ENCODE data around the gene PRDM4. TPM values are rescaled to one million over a fixed set of nuclear protein-coding genes. Genes with fewer than 3 reads are reported as not detected.

PRDM4 gene
- total RNA-seq, 2 experiments from 2014 or later = 40.2 to 44.0 TPM

DNA sequence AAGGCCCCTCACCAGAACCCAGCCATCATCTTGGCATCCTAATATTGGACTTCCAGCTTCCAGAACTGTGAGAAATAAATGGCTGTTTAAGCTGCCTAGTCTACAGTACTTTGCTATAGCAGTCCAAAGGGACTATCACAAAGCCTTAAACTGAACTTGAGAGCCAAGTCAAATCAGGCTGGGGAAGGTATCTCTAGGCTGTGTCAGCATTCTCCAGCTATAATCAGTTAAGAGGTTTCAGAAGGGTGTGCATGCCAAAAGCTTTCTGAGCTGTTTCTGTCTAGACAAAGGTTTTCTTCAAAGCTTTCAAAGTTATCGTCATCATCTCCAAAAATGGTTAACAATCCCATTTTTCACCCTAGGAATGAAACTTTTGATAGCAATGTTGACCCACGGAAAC, 21.1 kb upstream of the PRDM4 start:
- no peak overlapping the region for H3K27ac Mint-ChIP-seq
- TF ChIP-seq, protein P1, sequence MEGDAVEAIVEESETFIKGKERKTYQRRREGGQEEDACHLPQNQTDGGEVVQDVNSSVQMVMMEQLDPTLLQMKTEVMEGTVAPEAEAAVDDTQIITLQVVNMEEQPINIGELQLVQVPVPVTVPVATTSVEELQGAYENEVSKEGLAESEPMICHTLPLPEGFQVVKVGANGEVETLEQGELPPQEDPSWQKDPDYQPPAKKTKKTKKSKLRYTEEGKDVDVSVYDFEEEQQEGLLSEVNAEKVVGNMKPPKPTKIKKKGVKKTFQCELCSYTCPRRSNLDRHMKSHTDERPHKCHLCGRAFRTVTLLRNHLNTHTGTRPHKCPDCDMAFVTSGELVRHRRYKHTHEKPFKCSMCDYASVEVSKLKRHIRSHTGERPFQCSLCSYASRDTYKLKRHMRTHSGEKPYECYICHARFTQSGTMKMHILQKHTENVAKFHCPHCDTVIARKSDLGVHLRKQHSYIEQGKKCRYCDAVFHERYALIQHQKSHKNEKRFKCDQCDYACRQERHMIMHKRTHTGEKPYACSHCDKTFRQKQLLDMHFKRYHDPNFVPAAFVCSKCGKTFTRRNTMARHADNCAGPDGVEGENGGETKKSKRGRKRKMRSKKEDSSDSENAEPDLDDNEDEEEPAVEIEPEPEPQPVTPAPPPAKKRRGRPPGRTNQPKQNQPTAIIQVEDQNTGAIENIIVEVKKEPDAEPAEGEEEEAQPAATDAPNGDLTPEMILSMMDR (IDR thresholded peaks at IDR 0.05) = no peak
- ChIA-PET CTCF (no interaction called here), POLR2A (no interaction called here)
- peaks cover 10 to 11% of the 10 kb centered on the region in 2 experiments for H3K27me3 ChIP-seq (ENCODE audit: control insufficient read depth in 1 of 2, insufficient read depth in 2 of 2, low read length in 2 of 2)
- no peaks in the 10 kb centered on the region for H3K4me1 ChIP-seq (ENCODE audit: insufficient read depth, low read length)
- no peaks in the 10 kb centered on the region for H3K36me3 Mint-ChIP-seq (ENCODE audit: low read depth)
- ATAC-seq (ENCODE audit: poor library complexity) = no peak
- no peaks in the 10 kb centered on the region for H3K4me1 Mint-ChIP-seq (ENCODE audit: low read depth)
- intact Hi-C loops (cut with DNase I, micrococcal nuclease) = no loop called here
- H3K4me3 ChIP-seq (ENCODE audit: low read length) = no peak overlapping the region
- H3K9me3 ChIP-seq (ENCODE audit: control insufficient read depth in 1 of 2, insufficient read depth in 1 of 2, low read length in 2 of 2) = no peaks in the 10 kb centered on the region
- H3K4me3 Mint-ChIP-seq = no peak overlapping the region
- H3K27ac ChIP-seq (ENCODE audit: low read depth in 1 of 2, low read length in 2 of 2) = no peak overlapping the region
- no peaks in the 10 kb centered on the region for H3K36me3 ChIP-seq (ENCODE audit: insufficient read depth, low read length)
- H3K27me3 Mint-ChIP-seq = peaks cover 47% of the 10 kb centered on the region
- H3K9me3 Mint-ChIP-seq = no peaks in the 10 kb centered on the region
- DNase-seq = no peak

DNA sequence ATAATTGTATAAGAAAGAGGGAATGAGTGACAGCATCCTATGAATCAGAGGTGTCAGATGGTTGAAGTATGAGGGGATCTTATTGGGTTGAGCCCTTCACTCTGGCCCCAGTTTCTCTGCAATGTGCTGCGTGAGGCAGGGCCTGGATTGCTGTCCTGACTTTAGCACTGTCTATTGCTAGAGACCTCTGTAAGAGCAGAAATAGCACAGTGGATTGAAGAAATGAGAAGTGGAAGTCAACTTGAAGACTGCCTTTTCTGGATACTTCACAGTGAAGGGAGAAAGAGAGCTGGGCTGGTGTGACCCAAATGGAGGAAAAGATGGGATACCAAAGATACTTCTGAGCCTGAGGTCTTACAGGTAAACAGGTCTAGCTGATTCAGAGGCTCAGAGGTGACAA, 19.4 kb upstream of the PRDM4 start:
- TF ChIP-seq, protein P1 (IDR thresholded peaks at IDR 0.05) = no peak
- ChIA-PET CTCF (no interaction called here), POLR2A (no interaction called here)
- intact Hi-C loops (cut with DNase I, micrococcal nuclease) = no loop called here
- DNase-seq (no peak), ATAC-seq (ENCODE audit: poor library complexity) (no peak)
- H3K4me1 ChIP-seq (ENCODE audit: insufficient read depth, low read length) = peaks cover 3% of the 10 kb centered on the region
- no peak overlapping the region for H3K4me3 ChIP-seq (ENCODE audit: low read length)
- peaks cover 23 to 27% of the 10 kb centered on the region in 2 experiments for H3K27me3 ChIP-seq (ENCODE audit: control insufficient read depth in 1 of 2, insufficient read depth in 2 of 2, low read length in 2 of 2)
- H3K27ac ChIP-seq (ENCODE audit: low read depth in 1 of 2, low read length in 2 of 2) = no peak overlapping the region
- H3K36me3 ChIP-seq (ENCODE audit: insufficient read depth, low read length) = no peaks in the 10 kb centered on the region
- Mint-ChIP-seq H3K4me3 (no peak overlapping the region), H3K4me1 (ENCODE audit: low read depth) (no peaks in the 10 kb centered on the region), H3K9me3 (no peaks in the 10 kb centered on the region), H3K36me3 (ENCODE audit: low read depth) (no peaks in the 10 kb centered on the region), H3K27me3 (peaks cover 62% of the 10 kb centered on the region), H3K27ac (no peak overlapping the region)
- no peaks in the 10 kb centered on the region for H3K9me3 ChIP-seq (ENCODE audit: control insufficient read depth in 1 of 2, insufficient read depth in 1 of 2, low read length in 2 of 2)

DNA sequence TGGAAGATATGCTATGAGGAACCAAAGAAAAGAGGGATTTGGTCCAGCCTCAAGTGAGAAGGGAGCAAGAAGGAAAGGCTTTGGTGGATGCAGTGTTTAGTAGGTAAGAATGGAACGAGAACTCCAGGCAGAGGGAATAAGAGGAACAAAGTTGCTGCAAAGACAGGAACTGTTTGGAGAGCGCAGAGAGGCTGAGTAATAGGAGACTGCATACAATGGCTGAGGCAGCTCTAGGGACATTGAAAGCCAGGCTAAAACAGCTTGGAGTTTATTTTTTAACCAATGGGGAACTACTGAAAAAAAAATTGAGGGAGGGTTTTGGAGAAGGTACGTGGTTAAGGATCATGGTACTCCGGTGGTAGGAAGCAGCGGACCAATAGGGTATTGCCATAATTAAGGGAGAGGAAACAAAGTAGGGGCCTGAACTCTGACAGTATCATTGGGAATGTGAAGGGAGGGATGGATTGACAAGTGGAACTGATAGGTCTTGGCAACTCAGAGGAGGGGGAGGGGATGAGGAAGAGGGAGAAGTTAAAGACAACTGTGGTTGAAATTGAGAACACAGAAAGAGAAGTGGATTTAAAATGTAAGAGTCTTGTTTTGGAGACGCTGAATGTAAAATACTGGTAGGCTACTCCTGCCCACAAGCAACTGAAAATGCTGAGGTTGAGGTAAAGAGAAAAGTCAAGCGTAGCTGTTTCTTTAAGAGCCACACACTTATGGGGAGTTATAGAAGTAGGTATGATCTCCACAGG, 18.3 kb upstream of the PRDM4 start:
- ATAC-seq (ENCODE audit: poor library complexity) (no peak), DNase-seq (peak in 2 of 14 experiments; percentile 12 to 20)
- Histone ChIP-seq H3K27ac (ENCODE audit: low read depth in 1 of 2, low read length in 2 of 2) (no peak overlapping the region), H3K9me3 (ENCODE audit: control insufficient read depth in 1 of 2, insufficient read depth in 1 of 2, low read length in 2 of 2) (no peaks in the 10 kb centered on the region), H3K4me1 (ENCODE audit: insufficient read depth, low read length) (peaks cover 13% of the 10 kb centered on the region), H3K27me3 (ENCODE audit: control insufficient read depth in 1 of 2, insufficient read depth in 2 of 2, low read length in 2 of 2) (peaks cover 32 to 38% of the 10 kb centered on the region in 2 experiments), H3K36me3 (ENCODE audit: insufficient read depth, low read length) (no peaks in the 10 kb centered on the region), H3K4me3 (ENCODE audit: low read length) (no peak overlapping the region)
- CTCF ChIA-PET = no interaction called here
- Mint-ChIP-seq H3K9me3 (no peaks in the 10 kb centered on the region), H3K4me3 (no peak overlapping the region), H3K36me3 (ENCODE audit: low read depth) (no peaks in the 10 kb centered on the region), H3K4me1 (ENCODE audit: low read depth) (peaks cover 8% of the 10 kb centered on the region), H3K27ac (no peak overlapping the region), H3K27me3 (peaks cover 70% of the 10 kb centered on the region)
- TF ChIP-seq, protein P1 (IDR thresholded peaks at IDR 0.05) = no peak
- intact Hi-C loops (cut with DNase I, micrococcal nuclease) = no loop called here
- POLR2A ChIA-PET = no interaction called here
